B cell (primary cell): ENCODE results near the gene ZNF23. TPM values are rescaled to one million over a fixed set of nuclear protein-coding genes. Genes with fewer than 3 reads are reported as not detected.

Experiments used
- ATAC-seq: fragments of 200-7000 bp; cut with Tn5 transposase; one replicate; pipeline ENCODE4 v1.10.0; 2021; ENCODE audit warnings: low read depth, mild to moderate bottlenecking, moderate number of reproducible peaks, moderate library complexity
- CTCF ChIA-PET: fragments of 350-600 bp; sonication (Branson Sonifier 250); formaldehyde crosslinking; loops from one replicate; lab custom pipeline; 2021; ENCODE audit warnings: antibody characterized with exemption, inconsistent platforms; lab: Charles Lee
- POLR2A ChIA-PET: fragments of 350-600 bp; sonication (Branson Sonifier 250); formaldehyde crosslinking; loops from one replicate; lab custom pipeline; 2021; ENCODE audit warnings: antibody characterized with exemption; lab: Charles Lee
- DNase-seq: peaks from one replicate; pipeline ENCODE4 v3.0.0; 2013
- H2AFZ ChIP-seq: 2 replicates; pipeline ENCODE4 v1.6.1; 2012; ENCODE audit warnings: mild to moderate bottlenecking, low read depth, low read length; ENCODE audit not compliant: insufficient read depth, poor library complexity, severe bottlenecking
- H3K27ac ChIP-seq, 2 donors: 1 replicate in 1 of 2; 2 replicates in 1 of 2; pipeline ENCODE4 v1.5.1; 2012 to 2013; ENCODE audit warnings: low read length in 2 of 2, mild to moderate bottlenecking in 2 of 2, moderate library complexity in 1 of 2
- H3K27me3 ChIP-seq, 4 experiments: fragments of 200-600 bp in 1 of 4; sonication (generic) in 1 of 4; replicated peaks in 1 of 4; 1 replicate in 2 of 4; 2 replicates in 2 of 4; pipeline versions ENCODE4 v1.6.1 to v1.7.0; 2013 to 2016; ENCODE audit warnings: low read length in 3 of 4, mild to moderate bottlenecking in 2 of 4, mixed read lengths in 1 of 4, moderate library complexity in 1 of 4; ENCODE audit not compliant: insufficient read depth in 4 of 4, control insufficient read depth in 3 of 4; ENCODE audit errors: control extremely low read depth in 1 of 4
- H3K36me3 ChIP-seq, 2 experiments: replicated peaks in 1 of 2; 1 replicate in 1 of 2; 2 replicates in 1 of 2; pipeline versions ENCODE4 v1.6.1 to v1.7.1; 2013; ENCODE audit warnings: low read length in 1 of 2; ENCODE audit not compliant: insufficient read depth in 2 of 2, control insufficient read depth in 1 of 2; ENCODE audit errors: control extremely low read depth in 1 of 2, extremely low read depth in 1 of 2
- H3K4me1 ChIP-seq, 2 donors: fragments of 200-600 bp in 1 of 2; sonication (generic) in 1 of 2; 1 replicate in 1 of 2; 2 replicates in 1 of 2; pipeline versions ENCODE4 v1.5.1 to v1.6.1; 2013 to 2017; ENCODE audit warnings: low read length in 2 of 2; ENCODE audit not compliant: control insufficient read depth in 2 of 2, insufficient read depth in 2 of 2
- H3K4me2 ChIP-seq: replicated peaks from 2 replicates; pipeline ENCODE3; 2012; ENCODE audit warnings: mild to moderate bottlenecking, low read depth, low read length; ENCODE audit not compliant: poor library complexity, severe bottlenecking
- H3K4me3 ChIP-seq, 5 experiments: fragments of 200-600 bp in 1 of 5; sonication (generic) in 1 of 5; 1 replicate in 3 of 5; 2 replicates in 2 of 5; pipeline versions ENCODE4 v1.5.1 to v1.7.0; 2011 to 2016; ENCODE audit warnings: low read length in 4 of 5, mild to moderate bottlenecking in 4 of 5, low read depth in 2 of 5, control low read depth in 1 of 5, moderate library complexity in 1 of 5; ENCODE audit not compliant: insufficient read depth in 1 of 5; ENCODE audit errors: control extremely low read depth in 1 of 5, extremely low read depth in 1 of 5
- H3K79me2 ChIP-seq: fragments of 200-600 bp; sonication (generic); one replicate; pipeline ENCODE4 v1.6.0; 2016; ENCODE audit warnings: low read length; ENCODE audit not compliant: control insufficient read depth, insufficient read depth
- H3K9ac ChIP-seq: fragments of 200-600 bp; sonication (generic); 2 replicates; pipeline ENCODE4 v1.6.1; 2017; ENCODE audit warnings: mild to moderate bottlenecking, low read length, moderate library complexity
- H3K9me3 ChIP-seq, 3 donors: one replicate each; pipeline versions ENCODE4 v1.6.1 to v1.7.1; 2013; ENCODE audit warnings: low read length in 2 of 3; ENCODE audit not compliant: control insufficient read depth in 2 of 3, insufficient read depth in 1 of 3; ENCODE audit errors: control extremely low read depth in 1 of 3
- H4K20me1 ChIP-seq: 2 replicates; pipeline ENCODE4 v1.6.0; 2012; ENCODE audit warnings: mild to moderate bottlenecking, low read length; ENCODE audit not compliant: insufficient read depth, control insufficient read depth, poor library complexity, severe bottlenecking
- H3K27ac Mint-ChIP-seq: one replicate; pipeline ENCODE4 v1.8.0; 2021; ENCODE audit warnings: mixed read lengths
- H3K27me3 Mint-ChIP-seq: one replicate; pipeline ENCODE4 v1.8.0; 2021; ENCODE audit warnings: mixed read lengths
- H3K4me1 Mint-ChIP-seq: one replicate; pipeline ENCODE4 v1.8.0; 2021; ENCODE audit warnings: mixed read lengths
- H3K4me3 Mint-ChIP-seq: one replicate; pipeline ENCODE4 v1.8.0; 2021; ENCODE audit warnings: mixed read lengths
- H3K9me3 Mint-ChIP-seq: one replicate; pipeline ENCODE4 v1.8.0; 2022; ENCODE audit warnings: mixed read lengths; ENCODE audit not compliant: insufficient read depth
- CTCF ChIP-seq: fragments of 200-600 bp; IDR thresholded peaks from one replicate; pipeline ENCODE4 v1.8.0; 2022; ENCODE audit warnings: antibody characterized with exemption, mild to moderate bottlenecking
- EZH2 ChIP-seq: IDR thresholded peaks from 2 replicates; pipeline ENCODE4 v1.6.1; 2012; ENCODE audit warnings: borderline replicate concordance, low read depth, mild to moderate bottlenecking, moderate library complexity, low read length; ENCODE audit not compliant: insufficient read depth, poor library complexity, severe bottlenecking
- WGBS: methylation state at CpG from one replicate; pipeline ENCODE4 v1.1.5; 2013; ENCODE audit warnings: missing lambda C conversion rate; ENCODE audit not compliant: insufficient coverage; 5-methylcytosine and 5-hydroxymethylcytosine counted together
- intact Hi-C: fragments of 100-400 bp; cut with micrococcal nuclease; formaldehyde crosslinking; loops from one replicate; pipeline ENCODE4 v1.10.0; 2022
- polyA plus RNA-seq: library from polyadenylated mRNA; depleted of rRNA; stranded (reverse); fragments of >200 nt; gene quantifications from 2 replicates; pipeline ENCODE4 v1.2.3, GENCODE V29; 2012
- total RNA-seq, 2 donors: library from RNA; stranded (reverse); fragments of 120-200 nt in 1 of 2; gene quantifications; 1 replicate in 1 of 2; 2 replicates in 1 of 2; pipeline versions ENCODE4 v1.2.3 to v1.2.4, GENCODE V29; 2013 to 2022

The ZNF23 gene
- total and polyA plus RNA-seq, 2 donors (not counting 1 experiment from before 2014, with no cell fraction given) = 8.4 to 15.0 TPM

GRCh38 chr16:71459510-71459909 is 2.5 kb downstream of the ZNF23 start:
- H3K9ac ChIP-seq = no peak overlapping the region
- TF ChIP-seq CTCF (no peak), EZH2 (no peak)
- H3K4me1 ChIP-seq = peaks cover 14 to 16% of the 10 kb centered on the region in 2 donors
- peaks cover 32% of the 10 kb centered on the region for H3K4me1 Mint-ChIP-seq
- no peak overlapping the region for H2AFZ ChIP-seq
- H3K27ac ChIP-seq = no peak overlapping the region
- H3K4me3 ChIP-seq = no peak overlapping the region
- no peaks in the 10 kb centered on the region for H3K9me3 Mint-ChIP-seq
- no peak overlapping the region for H3K4me2 ChIP-seq
- peaks cover 27% of the 10 kb centered on the region for H3K79me2 ChIP-seq
- ChIA-PET CTCF (interaction anchor here (2.8 kb wide), 1 partner anchor 151 kb away, joined by 11 read pairs; no protein-coding TSS in a partner anchor), POLR2A (no interaction called here)
- H3K36me3 ChIP-seq = peaks cover 0 to 18% of the 10 kb centered on the region in 2 experiments
- no peaks in the 10 kb centered on the region for H4K20me1 ChIP-seq
- H3K27me3 ChIP-seq = no peaks in the 10 kb centered on the region
- DNase-seq (no peak), ATAC-seq (no peak)
- no peak overlapping the region for H3K4me3 Mint-ChIP-seq
- intact Hi-C loops = no loop called here
- H3K27me3 Mint-ChIP-seq = no peaks in the 10 kb centered on the region
- peaks cover 0 to 2% (median 0%) of the 10 kb centered on the region in 3 donors for H3K9me3 ChIP-seq
- H3K27ac Mint-ChIP-seq = no peak overlapping the region

GRCh38 chr16:71456801-71457200 is 5.2 kb downstream of the ZNF23 start:
- DNase-seq = no peak
- ChIA-PET POLR2A (no interaction called here), CTCF (interaction anchor here (1.1 kb wide), 1 partner anchor 44 kb away, joined by 5 read pairs; no protein-coding TSS in a partner anchor)
- H3K36me3 ChIP-seq = peaks cover 0 to 41% of the 10 kb centered on the region in 2 experiments
- no peak overlapping the region for H3K9ac ChIP-seq
- Mint-ChIP-seq H3K27ac (no peak overlapping the region), H3K4me1 (peaks cover 21% of the 10 kb centered on the region), H3K9me3 (peaks cover 7% of the 10 kb centered on the region), H3K27me3 (no peaks in the 10 kb centered on the region), H3K4me3 (no peak overlapping the region)
- intact Hi-C loops = no loop called here
- peaks cover 19% of the 10 kb centered on the region for H3K79me2 ChIP-seq
- H3K4me3 ChIP-seq = no peak overlapping the region
- H3K9me3 ChIP-seq = peaks cover 1 to 12% (median 6%) of the 10 kb centered on the region in 3 donors
- H3K4me1 ChIP-seq = peaks cover 10% of the 10 kb centered on the region in 2 donors
- H3K27ac ChIP-seq = no peak overlapping the region
- no peaks in the 10 kb centered on the region for H4K20me1 ChIP-seq
- no peak for TF ChIP-seq CTCF
- TF ChIP-seq EZH2 = no peak
- ATAC-seq = no peak
- H3K4me2 ChIP-seq = no peak overlapping the region
- H2AFZ ChIP-seq = no peak overlapping the region
- H3K27me3 ChIP-seq = no peaks in the 10 kb centered on the region
- 100% methylated on average over 1 of the region's 4 CpGs for WGBS
